ENCODE results near the gene SHISAL2B.

- no peak for TF ChIP-seq POLR2A (IDR thresholded peaks at IDR 0.05)
- no peak for TF ChIP-seq CTCF (IDR thresholded peaks at IDR 0.05)
Observed at GRCh38 chr5:64727150-64727549, 36.8 kb downstream of the SHISAL2B start.
